ENCODE data around the gene RPS10.

GRCh38 chr6:34474754-34475153, 48.9 kb upstream of the RPS10 start:
- TF ChIP-seq CTCF (IDR thresholded peaks at IDR 0.05) (no peak), POLR2A (IDR thresholded peaks at IDR 0.05) (no peak)

Measured in vagina (tissue), 2 donors.